SK-N-SH treated with all-trans-retinoic acid at 6 μM for 48 hours (cell line): ENCODE data around the gene MED31.

Source experiments
- ATAC-seq: fragments of 200-7000 bp; cut with Tn5 transposase; 3 replicates; pipeline ENCODE4 v1.9.1; 2020; ENCODE audit warnings: mild to moderate bottlenecking, moderate library complexity
- ARNTL ChIP-seq: fragments of 450-650 bp; formaldehyde crosslinking; IDR thresholded peaks from 2 replicates; pipeline ENCODE4 v1.5.0; 2020; ENCODE audit warnings: low read depth, mild to moderate bottlenecking, moderate library complexity, borderline replicate concordance
- BACH2 ChIP-seq: fragments of 250-450 bp; sonication (Bioruptor Pico); IDR thresholded peaks from 2 replicates; pipeline ENCODE4 v1.9.0; 2021; ENCODE audit warnings: mild to moderate bottlenecking, borderline replicate concordance
- CSDC2 ChIP-seq: fragments of 250-450 bp; sonication (Bioruptor Pico); IDR thresholded peaks from 2 replicates; pipeline ENCODE4 v1.5.0; 2020; ENCODE audit warnings: mild to moderate bottlenecking, moderate library complexity
- ESRRG ChIP-seq: fragments of 250-450 bp; sonication (Bioruptor Pico); IDR thresholded peaks from 2 replicates; pipeline ENCODE4 v1.6.1; 2021; ENCODE audit warnings: mild to moderate bottlenecking
- GLIS3 ChIP-seq: fragments of 250-450 bp; sonication (Bioruptor Pico); IDR thresholded peaks from 2 replicates; pipeline ENCODE4 v1.5.0; 2020; ENCODE audit warnings: mild to moderate bottlenecking, moderate library complexity
- ISL1 ChIP-seq: fragments of 250-450 bp; sonication (Bioruptor Pico); IDR thresholded peaks from 2 replicates; pipeline ENCODE4 v2.1.2; 2022; ENCODE audit warnings: mild to moderate bottlenecking, moderate library complexity
- OSR1 ChIP-seq: fragments of 250-450 bp; sonication (Bioruptor Pico); IDR thresholded peaks from 2 replicates; pipeline ENCODE4 v1.8.0; 2022; ENCODE audit warnings: moderate library complexity, mild to moderate bottlenecking, inconsistent platforms
- PPARA ChIP-seq: fragments of 250-450 bp; sonication (Bioruptor Pico); IDR thresholded peaks from 2 replicates; pipeline ENCODE4 v1.5.0; 2020; ENCODE audit warnings: mild to moderate bottlenecking, borderline replicate concordance
- RARB ChIP-seq: fragments of 250-450 bp; sonication (Bioruptor Pico); IDR thresholded peaks from 2 replicates; pipeline ENCODE4 v1.8.0; 2021; ENCODE audit warnings: mild to moderate bottlenecking, moderate library complexity
- SNAI2 ChIP-seq: fragments of 250-450 bp; sonication (Bioruptor Pico); IDR thresholded peaks from 2 replicates; pipeline ENCODE4 v1.5.0; 2020; ENCODE audit warnings: mild to moderate bottlenecking, moderate library complexity
- TCF4 ChIP-seq: fragments of 250-450 bp; sonication (Bioruptor Pico); IDR thresholded peaks from 2 replicates; pipeline ENCODE4 v1.8.0; 2021; ENCODE audit warnings: mild to moderate bottlenecking, moderate library complexity, borderline replicate concordance
- TOX ChIP-seq: fragments of 250-450 bp; sonication (Bioruptor Pico); IDR thresholded peaks from 2 replicates; pipeline ENCODE4 v1.8.0; 2021; ENCODE audit warnings: mild to moderate bottlenecking, moderate library complexity, borderline replicate concordance
- ZC3H10 ChIP-seq: fragments of 250-450 bp; sonication (Bioruptor Pico); IDR thresholded peaks from 2 replicates; pipeline ENCODE4 v1.5.1; 2021; ENCODE audit warnings: mild to moderate bottlenecking, moderate library complexity
- ZFP3 ChIP-seq: fragments of 250-450 bp; sonication (Bioruptor Pico); IDR thresholded peaks from 2 replicates; pipeline ENCODE4 v1.5.0; 2020; ENCODE audit warnings: mild to moderate bottlenecking, moderate library complexity
- ZNF565 ChIP-seq: fragments of 450-650 bp; formaldehyde crosslinking; conservative IDR thresholded peaks from 2 replicates; pipeline ENCODE4 v1.5.0; 2020; ENCODE audit warnings: low read depth, mild to moderate bottlenecking, moderate library complexity
- ZNF70 ChIP-seq: fragments of 450-650 bp; formaldehyde crosslinking; IDR thresholded peaks from 2 replicates; pipeline ENCODE4 v1.5.0; 2020; ENCODE audit warnings: mild to moderate bottlenecking, moderate library complexity
- ZNF8 ChIP-seq: fragments of 450-650 bp; formaldehyde crosslinking; IDR thresholded peaks from 2 replicates; pipeline ENCODE4 v1.5.0; 2020; ENCODE audit warnings: mild to moderate bottlenecking, moderate library complexity
- TF ChIP-seq, protein P1 (sequence below): fragments of 250-450 bp; sonication (Bioruptor Pico); IDR thresholded peaks from 2 replicates; pipeline ENCODE4 v1.8.0; 2021; ENCODE audit warnings: low read depth, mild to moderate bottlenecking, moderate library complexity, borderline replicate concordance
- TF ChIP-seq, protein P2 (sequence below): fragments of 250-450 bp; sonication (Bioruptor Pico); IDR thresholded peaks from 2 replicates; pipeline ENCODE4 v1.5.0; 2020; ENCODE audit warnings: mild to moderate bottlenecking, moderate library complexity
- TF ChIP-seq, protein P3 (sequence below): fragments of 250-450 bp; sonication (Bioruptor Pico); IDR thresholded peaks from 2 replicates; pipeline ENCODE4 v1.5.1; 2021; ENCODE audit warnings: mild to moderate bottlenecking, moderate library complexity
- TF ChIP-seq, protein P4 (sequence below): fragments of 250-450 bp; sonication (Bioruptor Pico); IDR thresholded peaks from 2 replicates; pipeline ENCODE4 v1.5.1; 2020; ENCODE audit warnings: low read depth, mild to moderate bottlenecking, moderate library complexity
- TF ChIP-seq, protein P5 (sequence below): fragments of 250-450 bp; sonication (Bioruptor Pico); IDR thresholded peaks from 2 replicates; pipeline ENCODE4 v1.8.0; 2020; ENCODE audit warnings: mild to moderate bottlenecking, moderate library complexity, borderline replicate concordance

The MED31 gene

DNA sequence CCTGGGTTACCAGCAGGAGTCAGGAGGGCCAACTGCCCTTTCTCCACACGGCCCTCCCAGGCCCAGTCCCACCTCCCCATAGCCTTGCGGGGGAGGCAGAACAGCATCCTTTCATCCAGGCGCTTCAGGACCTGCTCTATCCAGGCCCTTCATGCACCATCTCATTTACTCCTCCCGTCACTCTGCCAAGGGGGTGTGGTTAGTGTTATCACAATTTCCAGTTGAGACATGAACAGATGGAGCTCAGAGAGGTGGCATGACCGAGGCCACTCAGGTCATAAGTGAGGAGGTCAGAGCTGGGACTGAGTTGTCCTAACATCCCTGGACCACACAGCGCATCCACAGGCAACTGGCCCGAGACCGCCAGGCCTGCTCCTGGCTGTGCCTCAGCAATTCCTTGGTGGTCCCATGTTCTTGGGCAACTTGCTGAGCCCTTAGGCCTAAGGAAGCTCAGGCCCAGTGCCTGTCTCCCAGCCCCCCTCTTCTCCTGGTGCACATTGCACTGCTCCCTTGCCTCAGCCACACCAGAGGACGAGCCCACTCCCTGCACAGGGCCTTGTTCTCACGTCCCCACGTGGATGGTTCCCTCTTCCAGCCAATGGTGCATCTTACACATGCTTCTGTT lies 23.9 kb upstream of the MED31 start:
- no peak for ATAC-seq
- TF ChIP-seq, protein P1, sequence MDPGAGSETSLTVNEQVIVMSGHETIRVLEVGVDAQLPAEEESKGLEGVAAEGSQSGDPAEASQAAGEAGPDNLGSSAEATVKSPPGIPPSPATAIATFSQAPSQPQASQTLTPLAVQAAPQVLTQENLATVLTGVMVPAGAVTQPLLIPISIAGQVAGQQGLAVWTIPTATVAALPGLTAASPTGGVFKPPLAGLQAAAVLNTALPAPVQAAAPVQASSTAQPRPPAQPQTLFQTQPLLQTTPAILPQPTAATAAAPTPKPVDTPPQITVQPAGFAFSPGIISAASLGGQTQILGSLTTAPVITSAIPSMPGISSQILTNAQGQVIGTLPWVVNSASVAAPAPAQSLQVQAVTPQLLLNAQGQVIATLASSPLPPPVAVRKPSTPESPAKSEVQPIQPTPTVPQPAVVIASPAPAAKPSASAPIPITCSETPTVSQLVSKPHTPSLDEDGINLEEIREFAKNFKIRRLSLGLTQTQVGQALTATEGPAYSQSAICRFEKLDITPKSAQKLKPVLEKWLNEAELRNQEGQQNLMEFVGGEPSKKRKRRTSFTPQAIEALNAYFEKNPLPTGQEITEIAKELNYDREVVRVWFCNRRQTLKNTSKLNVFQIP (CRISPR knock-in tag) = no peak
- TF ChIP-seq ZFP3 (CRISPR knock-in tag) = no peak
- no peak for TF ChIP-seq ISL1
- no peak for TF ChIP-seq ZNF8
- no peak for TF ChIP-seq ZNF565 (CRISPR knock-in tag)
- no peak for TF ChIP-seq SNAI2 (CRISPR knock-in tag)
- TF ChIP-seq TCF4 = no peak
- TF ChIP-seq ESRRG = no peak
- no peak for TF ChIP-seq ARNTL

DNA sequence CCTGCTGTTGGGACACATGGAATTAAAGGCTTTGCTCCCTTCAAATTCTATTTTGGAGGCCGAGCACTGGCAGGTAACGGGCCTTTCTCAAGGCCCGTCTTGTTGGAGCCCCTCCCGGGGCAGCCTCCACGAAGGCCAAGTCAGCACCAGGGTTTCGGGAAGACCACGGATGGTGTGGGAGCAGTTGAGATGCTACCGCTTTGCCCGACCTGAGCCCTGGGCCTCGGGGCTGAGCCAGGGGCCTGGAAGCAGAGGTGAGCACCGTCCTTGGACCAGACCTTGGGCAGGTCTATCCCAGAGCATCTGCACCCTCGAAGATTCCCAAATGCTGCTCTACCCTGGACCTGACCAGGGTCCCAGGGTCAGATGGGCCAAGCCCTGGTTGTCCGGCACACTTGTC lies 23.2 kb upstream of the MED31 start:
- no peak for ATAC-seq
- TF ChIP-seq TCF4 (no peak), ZNF70 (CRISPR knock-in tag) (no peak), SNAI2 (CRISPR knock-in tag) (no peak), GLIS3 (CRISPR knock-in tag) (no peak), BACH2 (CRISPR knock-in tag) (no peak), ARNTL (no peak), OSR1 (CRISPR knock-in tag) (no peak), RARB (CRISPR knock-in tag) (no peak), PPARA (CRISPR knock-in tag) (no peak), ZNF565 (CRISPR knock-in tag) (no peak), ZNF8 (no peak), ZC3H10 (CRISPR knock-in tag) (no peak), TOX (no peak), ESRRG (no peak)
- TF ChIP-seq, protein P2, sequence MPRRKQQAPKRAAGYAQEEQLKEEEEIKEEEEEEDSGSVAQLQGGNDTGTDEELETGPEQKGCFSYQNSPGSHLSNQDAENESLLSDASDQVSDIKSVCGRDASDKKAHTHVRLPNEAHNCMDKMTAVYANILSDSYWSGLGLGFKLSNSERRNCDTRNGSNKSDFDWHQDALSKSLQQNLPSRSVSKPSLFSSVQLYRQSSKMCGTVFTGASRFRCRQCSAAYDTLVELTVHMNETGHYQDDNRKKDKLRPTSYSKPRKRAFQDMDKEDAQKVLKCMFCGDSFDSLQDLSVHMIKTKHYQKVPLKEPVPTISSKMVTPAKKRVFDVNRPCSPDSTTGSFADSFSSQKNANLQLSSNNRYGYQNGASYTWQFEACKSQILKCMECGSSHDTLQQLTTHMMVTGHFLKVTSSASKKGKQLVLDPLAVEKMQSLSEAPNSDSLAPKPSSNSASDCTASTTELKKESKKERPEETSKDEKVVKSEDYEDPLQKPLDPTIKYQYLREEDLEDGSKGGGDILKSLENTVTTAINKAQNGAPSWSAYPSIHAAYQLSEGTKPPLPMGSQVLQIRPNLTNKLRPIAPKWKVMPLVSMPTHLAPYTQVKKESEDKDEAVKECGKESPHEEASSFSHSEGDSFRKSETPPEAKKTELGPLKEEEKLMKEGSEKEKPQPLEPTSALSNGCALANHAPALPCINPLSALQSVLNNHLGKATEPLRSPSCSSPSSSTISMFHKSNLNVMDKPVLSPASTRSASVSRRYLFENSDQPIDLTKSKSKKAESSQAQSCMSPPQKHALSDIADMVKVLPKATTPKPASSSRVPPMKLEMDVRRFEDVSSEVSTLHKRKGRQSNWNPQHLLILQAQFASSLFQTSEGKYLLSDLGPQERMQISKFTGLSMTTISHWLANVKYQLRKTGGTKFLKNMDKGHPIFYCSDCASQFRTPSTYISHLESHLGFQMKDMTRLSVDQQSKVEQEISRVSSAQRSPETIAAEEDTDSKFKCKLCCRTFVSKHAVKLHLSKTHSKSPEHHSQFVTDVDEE (CRISPR knock-in tag) = no peak
- TF ChIP-seq, protein P3, sequence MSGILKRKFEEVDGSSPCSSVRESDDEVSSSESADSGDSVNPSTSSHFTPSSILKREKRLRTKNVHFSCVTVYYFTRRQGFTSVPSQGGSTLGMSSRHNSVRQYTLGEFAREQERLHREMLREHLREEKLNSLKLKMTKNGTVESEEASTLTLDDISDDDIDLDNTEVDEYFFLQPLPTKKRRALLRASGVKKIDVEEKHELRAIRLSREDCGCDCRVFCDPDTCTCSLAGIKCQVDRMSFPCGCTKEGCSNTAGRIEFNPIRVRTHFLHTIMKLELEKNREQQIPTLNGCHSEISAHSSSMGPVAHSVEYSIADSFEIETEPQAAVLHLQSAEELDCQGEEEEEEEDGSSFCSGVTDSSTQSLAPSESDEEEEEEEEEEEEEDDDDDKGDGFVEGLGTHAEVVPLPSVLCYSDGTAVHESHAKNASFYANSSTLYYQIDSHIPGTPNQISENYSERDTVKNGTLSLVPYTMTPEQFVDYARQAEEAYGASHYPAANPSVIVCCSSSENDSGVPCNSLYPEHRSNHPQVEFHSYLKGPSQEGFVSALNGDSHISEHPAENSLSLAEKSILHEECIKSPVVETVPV = no peak
- TF ChIP-seq, protein P4, sequence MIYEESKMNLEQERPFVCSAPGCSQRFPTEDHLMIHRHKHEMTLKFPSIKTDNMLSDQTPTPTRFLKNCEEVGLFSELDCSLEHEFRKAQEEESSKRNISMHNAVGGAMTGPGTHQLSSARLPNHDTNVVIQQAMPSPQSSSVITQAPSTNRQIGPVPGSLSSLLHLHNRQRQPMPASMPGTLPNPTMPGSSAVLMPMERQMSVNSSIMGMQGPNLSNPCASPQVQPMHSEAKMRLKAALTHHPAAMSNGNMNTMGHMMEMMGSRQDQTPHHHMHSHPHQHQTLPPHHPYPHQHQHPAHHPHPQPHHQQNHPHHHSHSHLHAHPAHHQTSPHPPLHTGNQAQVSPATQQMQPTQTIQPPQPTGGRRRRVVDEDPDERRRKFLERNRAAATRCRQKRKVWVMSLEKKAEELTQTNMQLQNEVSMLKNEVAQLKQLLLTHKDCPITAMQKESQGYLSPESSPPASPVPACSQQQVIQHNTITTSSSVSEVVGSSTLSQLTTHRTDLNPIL (CRISPR knock-in tag) = no peak
- TF ChIP-seq, protein P1 (CRISPR knock-in tag) = no peak

DNA sequence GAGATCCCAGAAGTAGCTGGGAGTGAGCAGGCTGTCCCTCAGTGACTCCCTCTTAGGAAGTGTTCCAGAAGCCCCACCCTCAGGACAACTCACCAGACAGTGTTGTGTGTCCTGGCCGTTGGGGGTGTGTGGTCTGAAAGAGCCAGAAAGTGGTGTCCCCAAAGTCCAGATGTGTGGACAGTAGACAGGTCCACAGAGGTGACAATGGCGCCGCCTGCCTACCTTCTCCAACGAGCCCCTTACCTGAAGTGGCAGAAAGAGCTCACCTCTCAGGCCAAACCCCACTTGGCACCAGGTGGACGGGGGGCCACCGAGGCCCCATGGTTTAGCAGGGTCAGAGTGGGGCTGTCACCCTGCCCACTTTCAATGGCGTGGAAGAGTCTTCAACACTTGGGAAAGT lies 20.0 kb upstream of the MED31 start:
- ATAC-seq = no peak
- TF ChIP-seq SNAI2 (CRISPR knock-in tag) (no peak), ZC3H10 (CRISPR knock-in tag) (no peak), ZNF8 (no peak), CSDC2 (no peak), BACH2 (CRISPR knock-in tag) (no peak)
- TF ChIP-seq, protein P5, sequence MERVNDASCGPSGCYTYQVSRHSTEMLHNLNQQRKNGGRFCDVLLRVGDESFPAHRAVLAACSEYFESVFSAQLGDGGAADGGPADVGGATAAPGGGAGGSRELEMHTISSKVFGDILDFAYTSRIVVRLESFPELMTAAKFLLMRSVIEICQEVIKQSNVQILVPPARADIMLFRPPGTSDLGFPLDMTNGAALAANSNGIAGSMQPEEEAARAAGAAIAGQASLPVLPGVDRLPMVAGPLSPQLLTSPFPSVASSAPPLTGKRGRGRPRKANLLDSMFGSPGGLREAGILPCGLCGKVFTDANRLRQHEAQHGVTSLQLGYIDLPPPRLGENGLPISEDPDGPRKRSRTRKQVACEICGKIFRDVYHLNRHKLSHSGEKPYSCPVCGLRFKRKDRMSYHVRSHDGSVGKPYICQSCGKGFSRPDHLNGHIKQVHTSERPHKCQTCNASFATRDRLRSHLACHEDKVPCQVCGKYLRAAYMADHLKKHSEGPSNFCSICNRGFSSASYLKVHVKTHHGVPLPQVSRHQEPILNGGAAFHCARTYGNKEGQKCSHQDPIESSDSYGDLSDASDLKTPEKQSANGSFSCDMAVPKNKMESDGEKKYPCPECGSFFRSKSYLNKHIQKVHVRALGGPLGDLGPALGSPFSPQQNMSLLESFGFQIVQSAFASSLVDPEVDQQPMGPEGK = no peak
- TF ChIP-seq, protein P1 (CRISPR knock-in tag) = no peak
